Cardiac muscle cell (in vitro differentiated cells and primary cell): ENCODE data around the gene TRIO. TPM values are rescaled to one million over a fixed set of nuclear protein-coding genes. Genes with fewer than 3 reads are reported as not detected.
"Not testable (repeated sequence)": the region's sequence is repeated elsewhere in the genome, so short reads cannot be mapped to it uniquely, and the experiment has no call there.

Experiments used
- DNase-seq, 2 donors: peaks; one replicate each; pipeline versions ENCODE4 v3.0.0 to v3.0.0-alpha.2; 2010 to 2017; ENCODE audit warnings: low read depth in 1 of 2, low spot score in 1 of 2
- H3K27ac ChIP-seq: fragments of 200-600 bp; sonication (generic); 2 replicates; pipeline ENCODE4 v1.5.1; 2016
- H3K27me3 ChIP-seq: fragments of 200-600 bp; sonication (generic); 2 replicates; pipeline ENCODE4 v1.6.0; 2016; ENCODE audit warnings: control low read depth
- H3K36me3 ChIP-seq: fragments of 200-600 bp; sonication (generic); 2 replicates; pipeline ENCODE4 v1.5.1; 2016; ENCODE audit warnings: control low read depth
- H3K4me1 ChIP-seq: fragments of 200-600 bp; sonication (generic); 2 replicates; pipeline ENCODE4 v1.8.1; 2017; ENCODE audit warnings: low read depth, mild to moderate bottlenecking, mixed run types
- H3K4me3 ChIP-seq: fragments of 200-600 bp; sonication (generic); 2 replicates; pipeline ENCODE4 v1.5.1; 2016; ENCODE audit warnings: mild to moderate bottlenecking
- H3K9me3 ChIP-seq: fragments of 200-600 bp; sonication (generic); 2 replicates; pipeline ENCODE4 v1.5.1; 2017; ENCODE audit warnings: low read depth, mild to moderate bottlenecking, control low read depth
- CTCF ChIP-seq: IDR thresholded peaks from 2 replicates; pipeline ENCODE4 v1.5.1; 2012; ENCODE audit warnings: low read depth, mild to moderate bottlenecking, low read length
- polyA plus RNA-seq: library from polyadenylated mRNA; unstranded; fragments of >200 nt; fragmentation: Nextera tagmentation; extraction: Ambion mirVana; gene quantifications from 2 replicates; pipeline ENCODE4 v1.2.1, GENCODE V29; 2016
- total RNA-seq: library from RNA; depleted of rRNA; stranded (reverse); fragments of >200 nt; gene quantifications from 2 replicates; pipeline ENCODE4 v1.2.3, GENCODE V29; 2016

The TRIO gene
- total and polyA plus RNA-seq, 2 experiments from 2014 or later, result 15.5 to 104 TPM

DNA sequence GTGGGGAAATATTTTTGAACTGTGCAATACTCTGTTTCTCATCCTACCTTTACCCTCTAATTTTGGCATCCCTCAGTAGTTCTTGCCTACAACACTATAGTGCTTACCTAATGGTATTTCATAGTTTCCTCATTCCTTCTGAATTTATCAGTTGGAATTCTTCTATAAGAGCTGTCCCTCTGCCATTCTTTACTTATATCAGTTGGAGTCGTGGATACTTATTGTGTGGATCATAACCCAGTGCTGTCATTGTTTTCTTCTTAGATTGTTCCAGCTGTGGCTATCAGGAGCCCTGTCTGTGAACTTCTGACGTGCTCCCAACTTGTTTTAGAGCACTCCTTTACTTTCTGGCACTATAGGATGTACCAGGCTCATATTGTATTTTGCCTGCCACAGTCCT is 292.3 kb downstream of the TRIO start:
- TF ChIP-seq CTCF, result no peak
- Histone ChIP-seq H3K9me3 (no peaks in the 10 kb centered on the region), H3K4me1 (no peaks in the 10 kb centered on the region), H3K27ac (no peak overlapping the region), H3K4me3 (no peak overlapping the region), H3K36me3 (no peaks in the 10 kb centered on the region), H3K27me3 (no peaks in the 10 kb centered on the region)
- DNase-seq, result peak in 1 of 2 donors; percentile 25

DNA sequence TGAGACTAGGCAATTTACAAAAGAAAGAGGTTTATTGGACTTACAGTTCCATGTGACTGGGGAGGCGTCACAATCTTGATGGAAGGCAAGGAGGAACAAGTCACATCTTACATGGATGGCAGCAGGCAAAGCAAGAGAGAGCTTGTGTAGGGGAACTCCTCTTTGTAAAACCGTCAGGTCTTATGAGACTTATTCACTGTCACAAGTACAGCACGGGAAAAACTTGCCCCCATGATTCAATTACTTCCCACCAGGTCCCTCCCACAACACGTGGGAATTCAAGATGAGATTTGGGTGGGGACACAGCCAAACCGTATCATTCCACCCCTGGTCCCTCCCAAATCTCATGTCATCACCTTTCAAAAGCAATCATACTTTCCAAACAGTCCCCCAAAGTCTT is 293.0 kb downstream of the TRIO start:
- H3K27ac ChIP-seq, DNase-seq, H3K4me3 ChIP-seq, H3K36me3 ChIP-seq, H3K9me3 ChIP-seq, H3K4me1 ChIP-seq, H3K27me3 ChIP-seq: not testable (repeated sequence)

- no peak overlapping the region for H3K27ac ChIP-seq
- H3K4me3 ChIP-seq, result no peak overlapping the region
- no peak for DNase-seq
- no peaks in the 10 kb centered on the region for H3K9me3 ChIP-seq
- no peaks in the 10 kb centered on the region for H3K27me3 ChIP-seq
- no peaks in the 10 kb centered on the region for H3K4me1 ChIP-seq
- no peak for TF ChIP-seq CTCF
- H3K36me3 ChIP-seq, result no peaks in the 10 kb centered on the region
Observed at GRCh38 chr5:14436801-14437542, 293.8 kb downstream of the TRIO start.

GRCh38 chr5:14438195-14438606 is 295.1 kb downstream of the TRIO start:
- Histone ChIP-seq H3K27me3 (no peaks in the 10 kb centered on the region), H3K9me3 (no peaks in the 10 kb centered on the region), H3K27ac (no peak overlapping the region), H3K36me3 (no peaks in the 10 kb centered on the region), H3K4me1 (no peaks in the 10 kb centered on the region), H3K4me3 (no peak overlapping the region)
- TF ChIP-seq CTCF, result no peak
- no peak for DNase-seq

- no peak overlapping the region for H3K27ac ChIP-seq
- H3K9me3 ChIP-seq, result no peaks in the 10 kb centered on the region
- DNase-seq, result no peak
- H3K36me3 ChIP-seq, result no peaks in the 10 kb centered on the region
- no peaks in the 10 kb centered on the region for H3K4me1 ChIP-seq
- no peaks in the 10 kb centered on the region for H3K27me3 ChIP-seq
- TF ChIP-seq CTCF, result no peak
- H3K4me3 ChIP-seq, result no peak overlapping the region
Observed at GRCh38 chr5:14439087-14439871, 296.1 kb downstream of the TRIO start.

GRCh38 chr5:14440223-14440581 is 297.1 kb downstream of the TRIO start:
- Histone ChIP-seq H3K9me3 (no peaks in the 10 kb centered on the region), H3K4me1 (peaks cover 3% of the 10 kb centered on the region), H3K36me3 (no peaks in the 10 kb centered on the region), H3K4me3 (no peak overlapping the region), H3K27me3 (no peaks in the 10 kb centered on the region), H3K27ac (peak overlapping the region; percentile 26)
- TF ChIP-seq CTCF, result no peak
- DNase-seq, result no peak
